GM12865 (cell line): ENCODE results near the gene HYDIN.

Source experiments
- DNase-seq: peaks from one replicate; pipeline ENCODE4 v3.0.0; 2010; ENCODE audit warnings: low read depth
- H3K4me3 ChIP-seq: 2 replicates; pipeline ENCODE4 v1.5.1; 2011; ENCODE audit warnings: mild to moderate bottlenecking, low read depth, low read length, control low read depth
- TF ChIP-seq, protein P1 (sequence below): IDR thresholded peaks from 2 replicates; pipeline ENCODE4 v1.5.1; 2011; ENCODE audit warnings: low read length, control low read depth, low read depth, inconsistent platforms; ENCODE audit not compliant: insufficient read depth; ENCODE audit errors: missing control alignments

HYDIN gene

DNA sequence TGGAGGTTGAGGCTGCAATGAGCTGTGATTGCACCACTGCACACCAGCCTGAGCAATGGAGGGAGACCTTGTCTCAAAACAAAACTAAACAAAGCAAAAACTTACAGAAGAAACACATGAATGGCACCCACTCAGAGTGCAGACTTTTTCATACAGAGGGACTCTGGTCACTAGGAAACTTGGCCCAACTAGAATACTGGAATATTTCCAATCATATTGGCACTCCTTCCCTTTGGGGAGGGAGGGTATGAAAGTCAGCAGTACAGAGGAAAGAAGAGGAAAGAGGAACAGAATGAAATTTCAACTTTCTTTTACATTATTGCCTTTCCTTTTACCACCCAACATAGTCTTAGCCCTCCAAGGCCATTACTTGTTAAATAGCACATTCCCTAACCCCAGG is 30.5 kb upstream of the HYDIN start:
- TF ChIP-seq, protein P1, sequence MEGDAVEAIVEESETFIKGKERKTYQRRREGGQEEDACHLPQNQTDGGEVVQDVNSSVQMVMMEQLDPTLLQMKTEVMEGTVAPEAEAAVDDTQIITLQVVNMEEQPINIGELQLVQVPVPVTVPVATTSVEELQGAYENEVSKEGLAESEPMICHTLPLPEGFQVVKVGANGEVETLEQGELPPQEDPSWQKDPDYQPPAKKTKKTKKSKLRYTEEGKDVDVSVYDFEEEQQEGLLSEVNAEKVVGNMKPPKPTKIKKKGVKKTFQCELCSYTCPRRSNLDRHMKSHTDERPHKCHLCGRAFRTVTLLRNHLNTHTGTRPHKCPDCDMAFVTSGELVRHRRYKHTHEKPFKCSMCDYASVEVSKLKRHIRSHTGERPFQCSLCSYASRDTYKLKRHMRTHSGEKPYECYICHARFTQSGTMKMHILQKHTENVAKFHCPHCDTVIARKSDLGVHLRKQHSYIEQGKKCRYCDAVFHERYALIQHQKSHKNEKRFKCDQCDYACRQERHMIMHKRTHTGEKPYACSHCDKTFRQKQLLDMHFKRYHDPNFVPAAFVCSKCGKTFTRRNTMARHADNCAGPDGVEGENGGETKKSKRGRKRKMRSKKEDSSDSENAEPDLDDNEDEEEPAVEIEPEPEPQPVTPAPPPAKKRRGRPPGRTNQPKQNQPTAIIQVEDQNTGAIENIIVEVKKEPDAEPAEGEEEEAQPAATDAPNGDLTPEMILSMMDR, result no peak
- H3K4me3 ChIP-seq, result no peak overlapping the region
- no peak for DNase-seq

GRCh38 chr16:71259086-71259485 is 28.6 kb upstream of the HYDIN start:
- no peak overlapping the region for H3K4me3 ChIP-seq
- DNase-seq, result no peak
- TF ChIP-seq, protein P1, result no peak

DNA sequence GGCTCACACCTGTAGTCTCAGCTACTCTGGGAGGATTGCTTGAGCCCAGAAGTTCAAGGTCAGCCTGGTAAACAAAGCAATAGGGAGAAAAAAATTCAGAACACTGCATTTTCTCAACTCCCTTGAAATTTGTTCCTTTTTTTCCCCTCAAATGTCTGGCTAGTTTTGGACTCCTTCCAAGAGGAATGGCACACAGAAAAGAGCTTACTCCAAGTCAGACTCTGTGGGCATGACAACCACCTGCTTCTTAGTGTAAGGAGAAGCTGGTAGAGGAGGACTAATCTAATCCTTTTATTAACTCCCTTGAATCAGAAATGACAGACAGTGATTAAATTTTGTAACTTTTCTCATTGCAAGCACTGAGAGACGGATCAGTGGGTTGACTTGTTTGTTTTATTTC is 27.9 kb upstream of the HYDIN start:
- TF ChIP-seq, protein P1, result no peak
- H3K4me3 ChIP-seq, result no peak overlapping the region
- no peak for DNase-seq

DNA sequence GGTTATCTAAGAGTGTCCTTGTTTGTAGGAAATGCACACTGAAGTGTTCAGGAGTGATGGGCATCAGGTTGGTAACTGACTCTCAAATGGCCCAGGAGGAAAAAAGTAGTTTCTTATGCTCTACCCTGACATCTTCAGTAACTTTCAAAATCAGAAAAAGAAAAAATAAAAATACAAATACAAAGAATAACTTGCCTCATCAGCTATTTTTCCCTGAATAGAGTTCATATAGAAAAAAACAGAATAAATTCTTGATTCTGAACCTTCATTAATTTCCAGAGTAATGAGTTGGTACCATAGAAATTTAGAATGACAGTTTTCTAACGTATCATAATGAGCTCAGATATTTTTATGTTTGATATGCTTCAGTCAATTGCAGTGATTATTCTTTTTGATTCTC is 27.2 kb upstream of the HYDIN start:
- no peak for DNase-seq
- H3K4me3 ChIP-seq, result no peak overlapping the region
- TF ChIP-seq, protein P1, result no peak

- TF ChIP-seq, protein P1, result no peak
- H3K4me3 ChIP-seq, result no peak overlapping the region
- DNase-seq, result no peak
Measured at GRCh38 chr16:71255721-71256120, 25.2 kb upstream of the HYDIN start.

DNA sequence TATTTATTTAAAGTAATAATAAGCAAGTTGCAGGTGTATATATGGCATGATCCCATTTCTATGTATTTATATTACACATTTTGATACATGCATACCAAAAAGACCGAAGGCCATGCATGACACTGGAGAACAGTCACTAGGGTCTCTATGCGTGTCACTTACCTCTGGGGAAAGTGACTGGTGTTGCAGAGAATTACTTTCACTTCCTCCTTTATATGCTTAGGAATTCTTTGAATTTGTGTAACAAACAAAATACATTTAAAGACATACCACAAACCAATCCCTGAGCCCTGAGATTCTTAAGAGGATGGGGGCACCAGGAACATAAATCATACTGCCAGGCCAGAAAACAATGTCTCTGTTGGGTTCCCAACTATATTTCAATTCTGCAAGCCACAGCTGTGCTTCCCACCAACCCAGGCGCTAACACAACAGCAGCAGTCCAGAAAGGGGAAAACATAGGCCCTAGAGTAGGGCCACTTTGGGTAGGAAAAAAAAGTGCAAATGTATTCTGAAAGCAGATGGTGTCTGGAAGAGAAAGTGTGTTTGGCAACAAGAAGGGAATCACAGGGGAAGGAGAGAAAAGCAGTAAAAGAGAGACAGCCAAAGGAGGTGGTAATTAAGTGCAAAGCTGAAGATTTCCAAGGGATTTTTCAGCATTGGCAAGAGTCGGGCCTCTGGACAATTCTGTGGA is 24.5 kb upstream of the HYDIN start:
- DNase-seq, result no peak
- TF ChIP-seq, protein P1, result no peak
- no peak overlapping the region for H3K4me3 ChIP-seq
